NT2/D1 (cell line): ENCODE data around the gene ANKRD65.

Source experiments
- SUZ12 ChIP-seq: IDR thresholded peaks from 2 replicates; pipeline ENCODE4 v1.6.1; 2011; ENCODE audit not compliant: insufficient read length, insufficient read depth; ENCODE audit errors: extremely low read depth
- ZNF274 ChIP-seq: IDR thresholded peaks from 2 replicates; pipeline ENCODE4 v1.6.1; 2011; ENCODE audit warnings: mild to moderate bottlenecking, low read depth, low read length

DNA sequence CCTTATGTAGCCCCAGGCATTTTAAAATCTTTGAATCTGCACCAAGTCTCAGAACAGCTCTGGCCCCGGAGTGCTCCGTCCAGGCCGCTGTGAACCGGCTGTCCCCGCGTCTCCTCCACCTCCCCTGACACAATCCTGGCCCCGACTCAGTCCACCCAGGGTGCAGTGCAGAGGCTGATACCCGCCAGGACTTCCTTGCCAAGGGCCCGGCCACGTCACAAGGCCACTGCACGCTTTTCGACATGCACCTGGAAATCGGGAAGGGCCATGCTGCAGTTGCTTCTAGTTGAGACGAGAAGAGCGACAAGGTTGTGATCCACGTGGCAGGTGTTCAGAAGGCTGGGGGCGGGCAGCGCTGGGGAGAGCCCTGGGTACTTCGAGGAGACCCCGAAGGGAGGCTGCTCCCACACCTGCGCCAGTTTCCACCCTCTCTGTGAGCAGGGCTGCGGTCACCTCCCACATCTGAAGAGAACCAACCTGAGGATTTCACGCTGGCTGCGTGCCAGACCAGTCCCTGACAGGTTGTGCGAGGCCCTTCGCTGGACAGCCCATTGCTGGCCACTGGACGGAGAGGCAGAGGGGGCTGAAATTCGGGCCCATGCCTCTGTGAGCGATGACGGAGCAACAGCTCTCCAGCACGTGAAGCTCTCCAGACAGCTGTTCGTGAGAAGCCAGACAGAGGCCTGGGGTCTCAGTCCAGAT lies 21.1 kb upstream of the ANKRD65 start:
- no peak for TF ChIP-seq SUZ12
- no peak for TF ChIP-seq ZNF274
